ENCODE results near the gene ARHGEF1. TPM values are rescaled to one million over a fixed set of nuclear protein-coding genes. Genes with fewer than 3 reads are reported as not detected.

Gene ARHGEF1
- total RNA-seq, 2 experiments from 2014 or later: 1,019 to 1,047 TPM

GRCh38 chr19:41866284-41866683 is 16.7 kb upstream of the ARHGEF1 start:
- Mint-ChIP-seq H3K36me3 (ENCODE audit: low read depth) (peaks cover 81% of the 10 kb centered on the region), H3K4me1 (ENCODE audit: low read depth) (peaks cover 67% of the 10 kb centered on the region), H3K4me3 (peak overlapping the region; percentile 15), H3K27me3 (no peaks in the 10 kb centered on the region), H3K9me3 (no peaks in the 10 kb centered on the region), H3K27ac (peak overlapping the region; percentile 80)
- Histone ChIP-seq H3K9me3 (ENCODE audit: control insufficient read depth in 1 of 2, insufficient read depth in 1 of 2, low read length in 2 of 2) (no peaks in the 10 kb centered on the region), H3K4me1 (ENCODE audit: insufficient read depth, low read length) (peaks cover 98% of the 10 kb centered on the region), H3K27ac (ENCODE audit: low read depth in 1 of 2, low read length in 2 of 2) (peak overlapping the region in 1 of 2 donors; percentile 16), H3K27me3 (ENCODE audit: control insufficient read depth in 1 of 2, insufficient read depth in 2 of 2, low read length in 2 of 2) (no peaks in the 10 kb centered on the region), H3K36me3 (ENCODE audit: insufficient read depth, low read length) (peaks cover 80% of the 10 kb centered on the region), H3K4me3 (ENCODE audit: low read length) (no peak overlapping the region)
- intact Hi-C loops (cut with DNase I, micrococcal nuclease): no loop called here
- no peak for DNase-seq
- ChIA-PET CTCF (interaction anchor here (1.0 kb wide), 1 partner anchor 22 kb away, joined by 3 read pairs; no protein-coding TSS in a partner anchor), POLR2A (interaction anchor here (1.0 kb wide), 1 partner anchor 9 kb away, joined by 6 read pairs; no protein-coding TSS in a partner anchor)
- TF ChIP-seq, protein P1, sequence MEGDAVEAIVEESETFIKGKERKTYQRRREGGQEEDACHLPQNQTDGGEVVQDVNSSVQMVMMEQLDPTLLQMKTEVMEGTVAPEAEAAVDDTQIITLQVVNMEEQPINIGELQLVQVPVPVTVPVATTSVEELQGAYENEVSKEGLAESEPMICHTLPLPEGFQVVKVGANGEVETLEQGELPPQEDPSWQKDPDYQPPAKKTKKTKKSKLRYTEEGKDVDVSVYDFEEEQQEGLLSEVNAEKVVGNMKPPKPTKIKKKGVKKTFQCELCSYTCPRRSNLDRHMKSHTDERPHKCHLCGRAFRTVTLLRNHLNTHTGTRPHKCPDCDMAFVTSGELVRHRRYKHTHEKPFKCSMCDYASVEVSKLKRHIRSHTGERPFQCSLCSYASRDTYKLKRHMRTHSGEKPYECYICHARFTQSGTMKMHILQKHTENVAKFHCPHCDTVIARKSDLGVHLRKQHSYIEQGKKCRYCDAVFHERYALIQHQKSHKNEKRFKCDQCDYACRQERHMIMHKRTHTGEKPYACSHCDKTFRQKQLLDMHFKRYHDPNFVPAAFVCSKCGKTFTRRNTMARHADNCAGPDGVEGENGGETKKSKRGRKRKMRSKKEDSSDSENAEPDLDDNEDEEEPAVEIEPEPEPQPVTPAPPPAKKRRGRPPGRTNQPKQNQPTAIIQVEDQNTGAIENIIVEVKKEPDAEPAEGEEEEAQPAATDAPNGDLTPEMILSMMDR (IDR thresholded peaks at IDR 0.05): no peak
- ATAC-seq (ENCODE audit: poor library complexity): no peak

GRCh38 chr19:41868120-41868988 is 14.6 kb upstream of the ARHGEF1 start:
- ChIA-PET POLR2A (interaction anchor here (9.0 to 11.4 kb wide), 2 partner anchors 8 to 19 kb away, joined by 125 to 465 read pairs; partner anchors contain the start of genes ARHGEF1 and RPS19), CTCF (interaction anchor here (0.7 to 1.6 kb wide), 3 partner anchors 9 to 19 kb away, joined by 3 to 5 read pairs (median 4); partner anchors contain the start of gene RPS19)
- H3K36me3 ChIP-seq (ENCODE audit: insufficient read depth, low read length): peaks cover 60% of the 10 kb centered on the region
- no peak overlapping the region for H3K4me3 ChIP-seq (ENCODE audit: low read length)
- Mint-ChIP-seq H3K27me3 (no peaks in the 10 kb centered on the region), H3K9me3 (no peaks in the 10 kb centered on the region), H3K27ac (peak overlapping the region; percentile 87), H3K4me3 (no peak overlapping the region), H3K4me1 (ENCODE audit: low read depth) (peaks cover 67% of the 10 kb centered on the region), H3K36me3 (ENCODE audit: low read depth) (peaks cover 68% of the 10 kb centered on the region)
- no peaks in the 10 kb centered on the region for H3K27me3 ChIP-seq (ENCODE audit: control insufficient read depth in 1 of 2, insufficient read depth in 2 of 2, low read length in 2 of 2)
- intact Hi-C loops (cut with DNase I, micrococcal nuclease): no loop called here
- TF ChIP-seq, protein P1 (IDR thresholded peaks at IDR 0.05): no peak
- peaks cover 98% of the 10 kb centered on the region for H3K4me1 ChIP-seq (ENCODE audit: insufficient read depth, low read length)
- peak overlapping the region; percentile 42 to 66 for H3K27ac ChIP-seq (ENCODE audit: low read depth in 1 of 2, low read length in 2 of 2)
- no peak for ATAC-seq (ENCODE audit: poor library complexity)
- H3K9me3 ChIP-seq (ENCODE audit: control insufficient read depth in 1 of 2, insufficient read depth in 1 of 2, low read length in 2 of 2): no peaks in the 10 kb centered on the region
- DNase-seq: peak in 1 of 14 experiments; percentile 17

DNA sequence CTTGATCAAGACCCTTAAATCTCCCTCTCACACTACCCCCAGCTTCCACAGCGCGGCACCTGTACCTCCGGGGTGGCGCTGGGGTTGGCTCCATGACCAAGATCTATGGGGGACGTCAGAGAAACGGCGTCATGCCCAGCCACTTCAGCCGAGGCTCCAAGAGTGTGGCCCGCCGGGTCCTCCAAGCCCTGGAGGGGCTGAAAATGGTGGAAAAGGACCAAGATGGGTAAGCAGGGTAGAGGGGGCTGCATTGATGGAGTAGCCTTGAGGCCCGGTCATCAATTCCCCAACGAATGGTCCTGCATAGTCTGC is 14.0 kb upstream of the ARHGEF1 start:
- no peaks in the 10 kb centered on the region for H3K9me3 ChIP-seq (ENCODE audit: control insufficient read depth in 1 of 2, insufficient read depth in 1 of 2, low read length in 2 of 2)
- Mint-ChIP-seq H3K4me1 (ENCODE audit: low read depth) (peaks cover 65% of the 10 kb centered on the region), H3K36me3 (ENCODE audit: low read depth) (peaks cover 62% of the 10 kb centered on the region), H3K27ac (peak overlapping the region; percentile 87), H3K27me3 (no peaks in the 10 kb centered on the region), H3K4me3 (no peak overlapping the region), H3K9me3 (no peaks in the 10 kb centered on the region)
- TF ChIP-seq, protein P1 (IDR thresholded peaks at IDR 0.05): no peak
- H3K27me3 ChIP-seq (ENCODE audit: control insufficient read depth in 1 of 2, insufficient read depth in 2 of 2, low read length in 2 of 2): no peaks in the 10 kb centered on the region
- ATAC-seq (ENCODE audit: poor library complexity): no peak
- H3K27ac ChIP-seq (ENCODE audit: low read depth in 1 of 2, low read length in 2 of 2): peak overlapping the region; percentile 42 to 66
- intact Hi-C loops (cut with DNase I, micrococcal nuclease): no loop called here
- DNase-seq: peak in 1 of 14 experiments; percentile 15
- ChIA-PET CTCF (interaction anchor here (0.7 to 1.6 kb wide), 2 partner anchors 9 to 18 kb away, joined by 3 to 4 read pairs; partner anchors contain the start of gene RPS19), POLR2A (interaction anchor here (9.0 to 11.4 kb wide), 2 partner anchors 9 to 18 kb away, joined by 125 to 465 read pairs; partner anchors contain the start of genes ARHGEF1 and RPS19)
- H3K4me1 ChIP-seq (ENCODE audit: insufficient read depth, low read length): peaks cover 98% of the 10 kb centered on the region
- H3K4me3 ChIP-seq (ENCODE audit: low read length): no peak overlapping the region
- peaks cover 55% of the 10 kb centered on the region for H3K36me3 ChIP-seq (ENCODE audit: insufficient read depth, low read length)

Measured in CD4-positive, alpha-beta T cell (primary cell).